HEK293 (cell line): Measurements from ENCODE around the gene ATP23.
A peak's percentile ranks its signal among the peaks of the same experiment; 100 is the strongest.

ENCODE experiments used
- GFI1B ChIP-seq: fragments of 450-650 bp; formaldehyde crosslinking; IDR thresholded peaks from 2 replicates; pipeline ENCODE4 v1.5.1; 2016; ENCODE audit warnings: missing biosample characterization, missing genetic modification characterization
- HIC1 ChIP-seq: fragments of 450-650 bp; formaldehyde crosslinking; IDR thresholded peaks from 2 replicates; pipeline ENCODE4 v1.5.1; 2016; ENCODE audit warnings: missing biosample characterization, missing genetic modification characterization
- KLF1 ChIP-seq: fragments of 450-650 bp; formaldehyde crosslinking; IDR thresholded peaks from 2 replicates; pipeline ENCODE4 v1.5.1; 2016; ENCODE audit warnings: missing biosample characterization, missing genetic modification characterization
- KLF10 ChIP-seq: fragments of 450-650 bp; IDR thresholded peaks from 2 replicates; pipeline ENCODE4 v1.5.1; 2018; ENCODE audit warnings: missing biosample characterization, mild to moderate bottlenecking, missing genetic modification characterization
- KLF17 ChIP-seq: fragments of 450-650 bp; formaldehyde crosslinking; IDR thresholded peaks from 2 replicates; pipeline ENCODE4 v1.5.1; 2016; ENCODE audit warnings: missing biosample characterization, missing genetic modification characterization
- PBX3 ChIP-seq: sonication (generic); formaldehyde crosslinking; IDR thresholded peaks from 2 replicates; pipeline ENCODE4 v1.8.1; 2022; ENCODE audit warnings: mild to moderate bottlenecking, moderate library complexity, missing genetic modification reagents
- PRDM4 ChIP-seq: fragments of 450-650 bp; formaldehyde crosslinking; IDR thresholded peaks from 2 replicates; pipeline ENCODE4 v1.5.1; 2017; ENCODE audit warnings: missing biosample characterization, missing genetic modification characterization
- REPIN1 ChIP-seq: fragments of 450-650 bp; formaldehyde crosslinking; IDR thresholded peaks from 2 replicates; pipeline ENCODE4 v1.5.1; 2017; ENCODE audit warnings: missing biosample characterization, missing genetic modification characterization, low read depth
- SALL2 ChIP-seq: fragments of 450-650 bp; formaldehyde crosslinking; IDR thresholded peaks from 2 replicates; pipeline ENCODE4 v1.5.0; 2017; ENCODE audit warnings: missing biosample characterization, mild to moderate bottlenecking, missing genetic modification characterization, borderline replicate concordance
- SCRT2 ChIP-seq: fragments of 450-650 bp; formaldehyde crosslinking; IDR thresholded peaks from 2 replicates; pipeline ENCODE4 v1.5.1; 2016; ENCODE audit warnings: missing biosample characterization, missing genetic modification characterization
- SP3 ChIP-seq: fragments of 450-650 bp; formaldehyde crosslinking; IDR thresholded peaks from 2 replicates; pipeline ENCODE4 v1.5.1; 2016; ENCODE audit warnings: missing biosample characterization, missing genetic modification characterization
- ZBTB17 ChIP-seq: fragments of 450-650 bp; formaldehyde crosslinking; IDR thresholded peaks from 2 replicates; pipeline ENCODE4 v1.5.1; 2016; ENCODE audit warnings: missing biosample characterization, missing genetic modification characterization
- ZFP37 ChIP-seq: fragments of 450-650 bp; formaldehyde crosslinking; IDR thresholded peaks from 2 replicates; pipeline ENCODE4 v1.5.1; 2016; ENCODE audit warnings: missing biosample characterization, missing genetic modification characterization
- ZFP69B ChIP-seq: fragments of 450-650 bp; formaldehyde crosslinking; IDR thresholded peaks from 2 replicates; pipeline ENCODE4 v1.5.1; 2016; ENCODE audit warnings: missing biosample characterization, missing genetic modification characterization
- ZNF114 ChIP-seq: fragments of 450-650 bp; formaldehyde crosslinking; IDR thresholded peaks from 2 replicates; pipeline ENCODE4 v1.5.0; 2017; ENCODE audit warnings: missing biosample characterization, missing genetic modification characterization
- ZNF169 ChIP-seq: fragments of 450-650 bp; formaldehyde crosslinking; IDR thresholded peaks from 2 replicates; pipeline ENCODE4 v1.5.1; 2016; ENCODE audit warnings: missing biosample characterization, missing genetic modification characterization
- ZNF174 ChIP-seq: fragments of 450-650 bp; formaldehyde crosslinking; IDR thresholded peaks from 2 replicates; pipeline ENCODE4 v1.5.0; 2017; ENCODE audit warnings: missing biosample characterization, mild to moderate bottlenecking, missing genetic modification characterization
- ZNF202 ChIP-seq: fragments of 450-650 bp; formaldehyde crosslinking; IDR thresholded peaks from 2 replicates; pipeline ENCODE4 v1.5.1; 2016; ENCODE audit warnings: missing biosample characterization, missing genetic modification characterization, borderline replicate concordance
- ZNF214 ChIP-seq: fragments of 450-650 bp; formaldehyde crosslinking; IDR thresholded peaks from 2 replicates; pipeline ENCODE4 v1.5.1; 2017; ENCODE audit warnings: missing biosample characterization, mild to moderate bottlenecking, missing genetic modification characterization, borderline replicate concordance
- ZNF248 ChIP-seq: fragments of 450-650 bp; formaldehyde crosslinking; IDR thresholded peaks from 2 replicates; pipeline ENCODE4 v1.5.1; 2017; ENCODE audit warnings: missing biosample characterization, missing genetic modification characterization
- ZNF398 ChIP-seq: fragments of 450-650 bp; formaldehyde crosslinking; IDR thresholded peaks from 2 replicates; pipeline ENCODE4 v1.5.1; 2017; ENCODE audit warnings: missing biosample characterization, missing genetic modification characterization
- ZNF449 ChIP-seq: fragments of 450-650 bp; formaldehyde crosslinking; IDR thresholded peaks from 2 replicates; pipeline ENCODE4 v1.5.1; 2017; ENCODE audit warnings: missing biosample characterization, mild to moderate bottlenecking, missing genetic modification characterization, moderate library complexity
- ZNF473 ChIP-seq: fragments of 450-650 bp; formaldehyde crosslinking; IDR thresholded peaks from 2 replicates; pipeline ENCODE4 v1.5.1; 2017; ENCODE audit warnings: missing biosample characterization, missing genetic modification characterization
- ZNF692 ChIP-seq: fragments of 450-650 bp; formaldehyde crosslinking; IDR thresholded peaks from 2 replicates; pipeline ENCODE4 v1.5.1; 2016; ENCODE audit warnings: missing biosample characterization, missing genetic modification characterization
- ZNF785 ChIP-seq: fragments of 450-650 bp; formaldehyde crosslinking; IDR thresholded peaks from 2 replicates; pipeline ENCODE4 v1.5.1; 2016; ENCODE audit warnings: missing biosample characterization, missing genetic modification characterization
- ZNF791 ChIP-seq: fragments of 450-650 bp; formaldehyde crosslinking; IDR thresholded peaks from 2 replicates; pipeline ENCODE4 v1.5.1; 2016; ENCODE audit warnings: missing biosample characterization, missing genetic modification characterization

Gene ATP23

GRCh38 chr12:57904848-57905811 lies 36.2 kb upstream of the ATP23 start (continued):
- TF ChIP-seq ZFP37 = peak; percentile 76; the same call in 1 of the 2 replicates
- TF ChIP-seq ZNF169 (tag by site-specific recombination) = no peak
- TF ChIP-seq ZNF449 (tag by site-specific recombination) = no peak; the same call in 1 of the 2 replicates
- peak; percentile 42; the same call in 1 of the 2 replicates for TF ChIP-seq KLF1 (tag by site-specific recombination)
- TF ChIP-seq SCRT2 (tag by site-specific recombination) = peak; percentile 54
- TF ChIP-seq ZNF202 (tag by site-specific recombination) = no peak
- no peak for TF ChIP-seq ZNF398 (tag by site-specific recombination)
- no peak for TF ChIP-seq SP3 (tag by site-specific recombination)
- no peak for TF ChIP-seq ZNF785 (tag by site-specific recombination)
- TF ChIP-seq ZNF214 (tag by site-specific recombination) = no peak
- TF ChIP-seq KLF17 (tag by site-specific recombination) = 0 out of 2 replicates have a peak, but pooled peaks have one; percentile 39
- TF ChIP-seq PBX3 = no peak
- no peak for TF ChIP-seq ZNF174
- TF ChIP-seq ZNF114 (tag by site-specific recombination) = no peak
- no peak for TF ChIP-seq REPIN1 (tag by site-specific recombination)
- TF ChIP-seq KLF10 = peak; percentile 67
- TF ChIP-seq SALL2 (tag by site-specific recombination) = no peak
- TF ChIP-seq PRDM4 = no peak; the same call in 1 of the 2 replicates
- TF ChIP-seq HIC1 = no peak
- no peak for TF ChIP-seq ZNF248
- 0 out of 2 replicates have a peak, but pooled peaks have one; percentile 35 for TF ChIP-seq ZFP69B (tag by site-specific recombination)
- TF ChIP-seq ZNF692 (tag by site-specific recombination) = peak; percentile 69
- TF ChIP-seq ZNF473 (tag by site-specific recombination) = no peak
- no peak for TF ChIP-seq ZNF791 (tag by site-specific recombination)
- TF ChIP-seq GFI1B (tag by site-specific recombination) = 0 out of 2 replicates have a peak, but pooled peaks have one; percentile 38
- TF ChIP-seq ZBTB17 (tag by site-specific recombination) = peak; percentile 97
